Measurements from ENCODE around the gene CDK2AP2.
"Not testable (repeated sequence)": the region's sequence is repeated elsewhere in the genome, so short reads cannot be mapped to it uniquely, and the experiment has no call there.

The CDK2AP2 gene

GRCh38 chr11:67523556-67524479, 15.9 kb upstream of the CDK2AP2 start:
- no peak for DNase-seq

DNA sequence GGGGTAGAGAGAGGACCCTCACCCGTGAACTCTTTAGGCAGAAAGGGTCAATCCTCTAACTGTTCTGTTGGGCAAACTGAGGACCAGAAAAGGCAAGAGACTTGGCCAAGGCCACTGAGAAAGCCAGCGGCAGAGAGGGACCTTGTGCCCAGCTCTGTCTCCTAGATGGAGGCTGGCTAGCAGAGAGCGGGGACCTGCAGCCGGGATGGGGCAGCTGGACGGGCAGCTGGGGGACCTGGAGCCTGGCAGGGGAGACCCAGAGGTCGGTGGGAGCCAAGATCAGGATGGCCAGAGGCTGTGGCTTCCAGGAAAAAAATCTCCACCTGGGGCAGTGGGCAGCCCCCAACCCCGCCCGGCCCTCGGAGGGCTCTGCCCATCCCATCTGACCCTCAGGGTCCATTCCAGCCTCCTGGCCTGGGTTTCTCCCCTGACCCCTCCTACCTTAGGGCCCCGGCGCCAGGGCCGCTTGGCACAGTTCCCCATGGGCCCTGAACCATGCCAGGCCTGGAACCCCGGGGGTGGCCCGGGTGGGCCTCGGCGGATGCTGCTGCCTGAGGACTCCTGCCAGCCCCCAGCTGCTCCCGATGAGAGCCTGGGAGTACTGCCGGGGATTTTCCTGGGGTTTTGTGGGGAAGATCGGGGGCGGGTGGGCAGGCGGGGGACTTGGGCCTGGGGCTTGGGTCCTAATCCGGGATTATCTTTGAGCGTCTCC, 15.0 kb upstream of the CDK2AP2 start, which contains the start of gene CABP2:
Gene CABP2, minus strand, starts transcription at position 603 of the 712 bp plus-strand sequence. Its CDS starts 120 bp downstream, at position 483.
- no peak for DNase-seq

- DNase-seq, result no peak
Measured at GRCh38 chr11:67522338-67522737, 14.4 kb upstream of the CDK2AP2 start.

DNA sequence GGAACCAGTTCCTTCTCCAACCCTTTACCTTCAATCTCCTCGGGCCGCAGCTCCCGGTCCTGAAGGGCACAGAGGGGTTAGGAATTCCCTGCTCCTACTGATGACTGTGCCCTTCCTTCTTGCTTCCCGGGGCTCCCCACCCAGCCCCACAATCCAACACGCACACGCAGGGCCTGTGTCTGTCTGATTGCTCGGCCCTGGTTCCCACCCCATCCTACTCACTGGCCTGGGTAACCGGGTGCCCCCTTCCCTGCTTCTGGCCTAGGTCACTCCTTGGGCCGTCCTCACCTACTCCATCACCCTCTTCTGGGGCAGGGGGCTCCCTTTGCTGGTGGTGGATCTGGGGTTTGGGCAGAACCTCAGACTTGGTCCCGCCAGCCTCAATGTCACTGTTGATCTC, 14.0 kb upstream of the CDK2AP2 start:
- DNase-seq, result no peak

DNA sequence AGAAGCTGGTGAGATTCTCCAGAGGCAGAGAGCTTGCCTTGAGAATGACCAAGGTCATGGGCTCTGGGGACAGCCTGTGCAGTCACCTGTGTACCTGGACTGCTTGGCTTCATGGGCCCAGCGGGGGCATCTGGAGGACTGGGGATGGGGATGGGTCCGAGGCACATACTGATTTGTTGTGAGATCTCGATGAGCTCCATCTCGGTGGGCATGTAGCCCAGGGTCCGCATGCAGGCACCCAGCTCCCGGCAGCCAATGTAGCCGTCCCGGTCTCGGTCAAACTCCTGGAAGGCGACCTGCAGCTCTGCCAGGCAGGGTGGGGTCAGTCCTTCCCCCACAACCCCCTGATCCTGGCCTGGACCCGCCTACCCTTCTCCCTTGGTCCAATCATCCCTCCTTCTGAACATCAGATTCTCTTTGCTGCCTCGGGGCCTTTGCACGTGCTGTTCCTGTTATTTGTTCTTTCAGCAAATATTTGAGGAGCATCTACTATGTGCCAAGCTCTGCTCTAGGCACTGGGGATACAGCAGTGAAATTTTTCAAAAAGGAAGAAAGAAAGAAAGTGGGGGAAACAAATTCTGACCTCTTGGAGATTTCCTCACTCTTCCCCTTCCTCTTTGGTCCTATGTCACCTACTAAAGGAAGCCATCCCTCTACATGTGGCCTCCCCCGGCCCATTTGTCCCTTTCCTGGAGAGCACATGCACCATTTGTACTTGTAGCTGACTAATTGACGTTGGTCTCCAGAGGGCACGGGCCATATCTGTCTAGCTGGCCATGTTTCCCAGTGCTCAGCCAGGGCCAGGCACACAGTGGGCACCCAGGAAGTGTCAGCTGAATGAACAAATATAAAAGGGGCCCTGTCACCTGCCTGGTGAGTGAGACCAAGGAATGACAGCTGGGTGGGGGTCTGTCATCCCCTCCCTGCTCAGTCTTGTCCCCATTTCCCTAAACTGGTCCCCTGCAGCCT, 13.2 kb upstream of the CDK2AP2 start:
- no peak for DNase-seq

DNA sequence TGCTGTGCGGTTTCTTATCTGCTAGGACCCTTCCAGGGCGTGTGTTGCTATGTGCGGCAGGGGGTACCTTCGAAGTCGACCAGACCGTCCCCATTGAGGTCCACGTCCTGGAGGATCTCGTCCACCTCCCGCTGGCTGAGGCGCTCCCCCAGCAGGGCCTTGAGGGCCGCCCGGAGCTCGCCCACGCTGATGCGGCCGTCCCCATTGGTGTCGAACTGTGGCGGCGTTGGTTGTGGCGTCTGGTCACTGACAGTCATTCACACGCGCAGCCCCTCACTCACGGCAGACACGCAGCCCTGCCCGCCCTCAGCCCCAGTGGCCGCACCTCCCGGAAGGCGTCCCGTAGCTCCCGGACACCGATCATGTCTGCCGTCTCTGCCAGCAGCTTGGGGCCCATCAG, 11.8 kb upstream of the CDK2AP2 start:
- DNase-seq, result no peak

DNA sequence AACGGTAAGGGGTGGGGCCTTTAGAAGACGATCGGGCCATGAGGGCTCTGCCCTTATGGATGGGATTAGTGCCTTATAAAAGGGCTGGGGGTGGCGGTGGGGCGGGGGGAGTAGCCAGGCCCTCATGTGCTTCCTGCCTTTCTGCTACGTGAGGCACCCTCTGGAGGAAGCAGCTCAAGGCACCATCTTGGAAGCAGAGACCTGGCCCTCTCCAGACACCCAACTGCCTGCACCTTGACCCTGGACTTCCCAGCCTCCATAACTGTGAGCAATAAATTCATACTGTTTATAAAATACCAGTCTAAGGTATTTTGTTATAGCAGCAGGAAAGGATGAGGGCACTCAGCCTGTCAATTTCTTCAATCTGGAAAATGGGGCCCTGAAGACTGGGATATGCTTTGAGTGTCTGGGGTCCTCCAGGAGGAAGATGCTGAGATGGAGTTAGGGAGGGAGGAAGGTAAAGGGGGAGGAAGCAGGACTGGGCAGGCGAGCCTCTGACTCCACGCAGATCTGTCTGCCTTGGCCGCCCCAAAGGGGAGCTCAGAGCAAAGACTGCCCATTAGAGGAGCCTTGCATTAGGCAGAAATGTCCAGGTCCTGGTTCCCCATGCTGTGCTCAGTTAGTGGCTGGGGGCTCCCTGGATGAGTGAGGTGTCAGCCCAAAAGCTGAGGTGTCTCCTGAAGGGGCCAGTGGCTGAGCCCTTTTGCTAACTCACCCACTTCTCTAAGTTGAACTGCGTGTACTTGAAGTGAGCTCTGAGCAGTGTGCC, 10.0 kb upstream of the CDK2AP2 start:
- no peak for DNase-seq

- DNase-seq, result no peak
Measured at GRCh38 chr11:67516806-67517205, 8.8 kb upstream of the CDK2AP2 start.

DNA sequence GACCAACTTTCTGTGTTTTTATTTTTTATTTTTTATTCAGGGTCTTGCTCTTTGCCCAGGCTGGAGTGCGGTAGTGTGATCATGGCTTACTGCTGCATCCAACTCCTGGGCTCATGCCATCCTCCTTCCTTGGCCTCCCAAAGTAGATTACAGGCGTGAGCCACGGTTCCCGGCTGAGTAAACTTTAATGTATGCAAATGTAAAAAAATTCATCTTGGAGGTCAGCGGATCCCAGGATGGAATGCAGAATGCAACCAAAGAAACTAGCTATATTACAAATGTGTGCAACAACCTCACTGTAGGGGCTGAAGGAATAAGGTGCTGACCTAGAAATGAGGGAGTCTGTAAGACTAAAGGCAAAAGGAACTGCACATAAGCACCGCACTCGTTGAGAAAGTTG, 6.2 kb upstream of the CDK2AP2 start:
- no peak for DNase-seq

GRCh38 chr11:67511558-67511957, 3.6 kb upstream of the CDK2AP2 start:
- DNase-seq, result not testable (repeated sequence)

- DNase-seq, result no peak
Measured at GRCh38 chr11:67510023-67510345, 2.0 kb upstream of the CDK2AP2 start.

DNA sequence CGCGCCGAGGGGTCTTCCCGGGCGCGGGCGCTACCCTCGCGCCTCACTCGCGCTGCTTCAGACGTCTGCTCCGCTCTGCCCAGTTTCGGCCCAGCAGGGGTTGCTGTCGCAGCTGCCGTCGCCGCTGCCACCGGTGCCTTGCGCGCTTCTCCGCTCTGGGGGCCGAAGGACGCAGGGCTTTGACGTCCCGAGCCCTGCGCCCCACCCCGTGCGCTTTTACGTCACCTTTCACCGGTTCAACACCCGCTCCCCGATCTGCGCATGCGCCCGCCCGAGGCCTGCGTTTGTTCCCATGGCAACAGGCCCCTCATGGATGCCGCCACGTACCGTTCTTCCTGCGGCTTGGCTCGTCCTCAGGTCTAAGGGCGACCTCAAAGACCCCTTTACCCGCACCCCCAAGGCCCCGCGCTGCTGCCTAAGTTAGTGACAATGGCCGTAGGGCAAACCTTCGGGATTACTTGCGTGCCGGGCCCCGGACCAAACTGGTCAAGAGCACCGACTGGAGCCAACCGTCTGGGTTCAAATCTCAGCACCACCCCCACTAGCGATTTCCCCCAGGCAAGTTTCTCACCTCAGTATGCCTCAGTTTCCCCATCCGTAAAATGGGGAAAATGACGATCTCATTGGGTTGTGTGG, 642 bp upstream of the CDK2AP2 start:
- DNase-seq, result peak; percentile 84

DNA sequence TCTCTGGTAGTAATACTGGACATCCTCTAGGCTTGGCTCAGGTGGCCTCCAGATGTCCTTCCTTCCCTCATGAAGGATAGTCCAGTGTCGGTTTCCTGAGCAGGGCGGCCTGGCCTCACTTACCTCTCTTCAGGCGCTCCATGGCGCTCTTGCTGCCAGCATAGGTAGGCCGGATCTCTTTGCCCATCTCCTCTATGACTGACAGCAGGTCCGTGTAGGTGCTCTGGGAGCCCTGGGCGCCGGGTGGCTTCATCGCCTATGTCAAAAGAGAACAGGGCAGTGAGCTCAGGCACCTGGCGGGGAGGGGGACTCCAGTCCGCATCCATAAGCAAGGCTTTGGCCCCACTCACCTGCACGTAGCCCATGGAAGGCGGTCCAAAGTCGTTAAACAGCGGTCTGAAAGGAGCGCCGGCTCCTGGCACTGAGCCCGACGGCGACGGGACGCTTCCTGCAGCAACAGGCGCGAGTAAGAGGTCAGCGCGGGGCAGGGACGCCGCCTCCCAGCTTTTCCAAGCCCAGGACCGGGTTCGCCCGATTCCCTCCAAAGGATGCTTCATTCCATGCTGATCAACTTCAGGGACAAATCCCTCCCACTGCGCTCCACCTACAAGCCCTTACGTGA, 609 bp downstream of the CDK2AP2 start:
- DNase-seq, result no peak

DNA sequence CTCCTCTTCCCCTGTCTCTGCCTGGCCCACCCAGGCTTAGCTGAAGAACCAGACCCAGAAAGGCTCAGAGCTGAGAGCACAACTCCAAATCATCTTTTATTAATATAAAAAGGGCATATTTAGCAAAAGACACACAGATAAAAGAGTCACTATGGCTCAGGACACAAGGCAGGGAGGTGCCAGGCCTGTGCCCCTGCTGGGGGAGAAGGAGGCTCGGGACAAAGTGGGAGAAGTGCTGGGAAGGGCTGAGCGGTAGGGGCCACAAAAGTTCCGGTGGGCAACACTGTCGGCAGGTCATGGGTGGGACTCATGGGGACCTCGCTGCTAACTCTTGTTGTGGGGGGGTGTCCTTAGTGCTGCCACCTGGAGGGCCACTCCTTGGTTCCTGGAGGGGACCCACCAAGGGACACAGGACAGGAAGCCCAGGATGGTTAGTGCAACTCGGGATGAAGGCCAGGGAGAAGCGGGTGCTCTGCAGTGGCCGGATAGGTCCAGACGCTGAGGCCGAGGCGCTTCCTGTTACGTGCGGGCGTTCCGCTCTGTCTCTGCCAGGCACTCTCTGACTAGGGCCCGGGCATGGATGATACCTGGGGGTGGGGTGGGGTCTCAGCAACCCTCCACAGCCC, 1.4 kb downstream of the CDK2AP2 start:
- no peak for DNase-seq

DNA sequence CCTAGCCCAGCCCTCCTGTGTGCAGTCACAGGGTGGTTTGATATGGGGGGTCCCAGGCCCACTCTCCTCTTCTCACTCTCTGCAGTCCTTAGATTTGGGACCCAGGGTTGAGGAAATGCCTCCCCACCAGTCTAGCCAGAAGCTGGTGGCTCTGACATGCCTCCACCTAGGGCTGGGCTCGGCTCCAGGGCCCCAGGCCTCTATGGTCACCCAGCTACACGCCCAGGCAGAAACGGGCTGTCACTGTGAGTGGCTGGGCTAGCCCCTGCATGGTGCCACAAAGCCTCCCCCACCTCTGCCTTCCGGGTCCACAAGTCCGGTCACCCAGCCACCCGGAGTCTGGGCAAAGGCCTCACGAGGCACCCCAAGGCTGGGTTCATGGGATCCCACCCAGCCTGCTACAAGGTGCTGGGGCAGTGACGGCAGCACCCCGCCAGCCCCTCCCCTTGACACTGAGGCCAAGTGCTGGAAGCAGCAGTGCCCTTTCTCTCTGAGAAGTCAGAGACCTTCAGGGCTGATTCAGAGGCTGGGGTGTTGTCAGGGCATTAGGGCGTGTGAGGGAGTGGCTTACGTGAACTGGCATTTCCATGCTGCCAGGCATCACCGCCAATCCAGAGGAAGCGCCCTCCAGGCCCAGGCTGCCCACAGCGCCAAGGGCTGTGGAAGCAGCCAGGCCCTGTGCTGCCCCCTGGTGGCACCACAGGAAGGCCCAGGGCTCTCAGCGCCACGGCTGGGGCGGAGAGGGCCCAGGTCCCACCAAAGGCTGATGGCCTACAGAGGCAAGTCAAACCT, 2.2 kb downstream of the CDK2AP2 start:
- DNase-seq, result peak; percentile 8

- no peak for DNase-seq
Measured at GRCh38 chr11:67504950-67505581, 2.9 kb downstream of the CDK2AP2 start, which contains the start of gene PITPNM1. TSS of gene PITPNM1 (minus strand) at chr11:67505363. CDS start at chr11:67504180, 1,183 bp downstream.

GRCh38 chr11:67504005-67504949, 3.7 kb downstream of the CDK2AP2 start:
- no peak for DNase-seq

All from NCI-H1436 treated with DMSO at 0.1 percent for 48 hours (cell line).